ENCODE results near the gene GTF3C1. TPM values are rescaled to one million over a fixed set of nuclear protein-coding genes. Genes with fewer than 3 reads are reported as not detected.
A peak's percentile ranks its signal among the peaks of the same experiment; 100 is the strongest.

The GTF3C1 gene
- total RNA-seq, 1 experiment from 2014 or later, result 38.1 TPM

DNA sequence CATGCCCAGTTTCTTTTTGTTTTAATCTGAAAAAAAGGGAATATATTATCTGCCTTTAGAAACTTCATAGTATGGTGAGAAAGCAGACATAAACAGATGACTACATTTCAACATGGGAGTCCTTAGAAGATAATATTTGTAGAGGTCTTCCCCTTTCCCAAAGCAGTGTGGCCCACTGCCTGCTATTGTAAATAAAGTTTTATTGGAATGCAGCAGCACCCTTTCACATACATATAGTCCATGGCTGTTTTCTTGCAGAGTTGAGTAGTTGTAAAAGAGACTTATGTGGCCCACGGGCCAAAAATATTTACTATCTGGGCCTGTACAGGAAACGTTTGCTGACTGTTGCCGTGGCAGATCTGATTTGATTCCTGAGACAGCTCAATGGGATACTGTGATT is 8.7 kb upstream of the GTF3C1 start:
- no peak overlapping the region for H3K27ac Mint-ChIP-seq (ENCODE audit: low read depth, unreplicated experiment)
- no peaks in the 10 kb centered on the region for H3K27me3 Mint-ChIP-seq (ENCODE audit: insufficient read depth, unreplicated experiment)
- H3K36me3 Mint-ChIP-seq (ENCODE audit: insufficient read depth, unreplicated experiment), result peaks cover 11% of the 10 kb centered on the region
- BruUV-seq (replicated peaks), result no TSS peak
- no peaks in the 10 kb centered on the region for H3K4me1 Mint-ChIP-seq (ENCODE audit: insufficient read depth, unreplicated experiment)
- H3K9me3 Mint-ChIP-seq (ENCODE audit: unreplicated experiment), result no peaks in the 10 kb centered on the region
- no peak for DNase-seq (ENCODE audit: unreplicated experiment)
- CTCF ChIA-PET, result no interaction called here
- intact Hi-C loops (cut with micrococcal nuclease), result no loop called here
- POLR2A ChIA-PET, result interaction anchor here (0.8 to 1.0 kb wide), 2 partner anchors 8 to 11 kb away, joined by 4 to 5 read pairs; partner anchors contain the start of genes GTF3C1 and KATNIP
- H3K4me3 Mint-ChIP-seq (ENCODE audit: unreplicated experiment), result no peak overlapping the region
- TF ChIP-seq, protein P1, sequence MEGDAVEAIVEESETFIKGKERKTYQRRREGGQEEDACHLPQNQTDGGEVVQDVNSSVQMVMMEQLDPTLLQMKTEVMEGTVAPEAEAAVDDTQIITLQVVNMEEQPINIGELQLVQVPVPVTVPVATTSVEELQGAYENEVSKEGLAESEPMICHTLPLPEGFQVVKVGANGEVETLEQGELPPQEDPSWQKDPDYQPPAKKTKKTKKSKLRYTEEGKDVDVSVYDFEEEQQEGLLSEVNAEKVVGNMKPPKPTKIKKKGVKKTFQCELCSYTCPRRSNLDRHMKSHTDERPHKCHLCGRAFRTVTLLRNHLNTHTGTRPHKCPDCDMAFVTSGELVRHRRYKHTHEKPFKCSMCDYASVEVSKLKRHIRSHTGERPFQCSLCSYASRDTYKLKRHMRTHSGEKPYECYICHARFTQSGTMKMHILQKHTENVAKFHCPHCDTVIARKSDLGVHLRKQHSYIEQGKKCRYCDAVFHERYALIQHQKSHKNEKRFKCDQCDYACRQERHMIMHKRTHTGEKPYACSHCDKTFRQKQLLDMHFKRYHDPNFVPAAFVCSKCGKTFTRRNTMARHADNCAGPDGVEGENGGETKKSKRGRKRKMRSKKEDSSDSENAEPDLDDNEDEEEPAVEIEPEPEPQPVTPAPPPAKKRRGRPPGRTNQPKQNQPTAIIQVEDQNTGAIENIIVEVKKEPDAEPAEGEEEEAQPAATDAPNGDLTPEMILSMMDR (IDR thresholded peaks at IDR 0.05; ENCODE audit: unreplicated experiment), result no peak

DNA sequence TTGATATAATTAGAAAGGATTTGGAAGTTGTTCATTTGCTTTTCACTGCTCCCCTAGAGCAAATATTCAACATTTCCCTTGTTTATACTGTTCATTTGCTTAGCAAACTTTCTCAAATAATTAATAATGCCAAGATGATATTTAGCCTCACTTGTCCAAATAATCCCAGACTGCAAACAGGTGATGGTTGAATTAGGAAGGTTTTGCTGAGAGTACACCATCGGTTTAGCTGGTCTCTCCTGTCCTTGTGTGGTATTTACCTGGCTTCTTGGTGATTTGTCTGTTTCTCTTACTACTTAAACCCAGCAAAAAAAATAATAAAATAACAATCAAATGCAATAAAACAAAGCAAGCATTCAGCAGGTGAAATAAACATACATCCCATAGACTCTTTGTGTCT is 6.8 kb upstream of the GTF3C1 start:
- Mint-ChIP-seq H3K27me3 (ENCODE audit: insufficient read depth, unreplicated experiment) (no peaks in the 10 kb centered on the region), H3K4me1 (ENCODE audit: insufficient read depth, unreplicated experiment) (no peaks in the 10 kb centered on the region), H3K36me3 (ENCODE audit: insufficient read depth, unreplicated experiment) (peaks cover 11% of the 10 kb centered on the region), H3K9me3 (ENCODE audit: unreplicated experiment) (no peaks in the 10 kb centered on the region), H3K27ac (ENCODE audit: low read depth, unreplicated experiment) (no peak overlapping the region), H3K4me3 (ENCODE audit: unreplicated experiment) (no peak overlapping the region)
- intact Hi-C loops (cut with micrococcal nuclease), result no loop called here
- no peak for DNase-seq (ENCODE audit: unreplicated experiment)
- BruUV-seq (replicated peaks), result no TSS peak
- POLR2A ChIA-PET, result no interaction called here
- TF ChIP-seq, protein P1 (IDR thresholded peaks at IDR 0.05; ENCODE audit: unreplicated experiment), result no peak
- CTCF ChIA-PET, result no interaction called here

DNA sequence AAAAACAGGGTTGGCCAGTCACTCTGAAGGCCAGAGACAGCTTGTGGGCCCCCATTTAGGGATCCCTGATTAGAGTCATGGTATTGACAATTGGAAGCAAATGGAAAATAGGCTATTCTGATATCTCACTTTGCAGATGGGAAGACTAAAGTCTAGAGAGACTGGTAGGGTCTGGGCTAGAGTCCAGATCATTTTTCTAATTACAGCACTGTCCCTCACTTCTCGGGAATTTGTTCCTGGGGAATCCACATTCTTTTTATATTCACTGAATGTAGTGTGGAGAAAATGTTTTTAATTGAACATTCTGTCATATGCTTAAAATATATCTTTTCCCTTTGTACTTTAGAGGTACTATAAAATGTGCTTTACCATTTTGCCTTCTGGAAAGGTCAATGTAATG is 1.3 kb upstream of the GTF3C1 start:
- Mint-ChIP-seq H3K36me3 (ENCODE audit: insufficient read depth, unreplicated experiment) (peaks cover 15% of the 10 kb centered on the region), H3K4me3 (ENCODE audit: unreplicated experiment) (peak overlapping the region; percentile 100), H3K27ac (ENCODE audit: low read depth, unreplicated experiment) (peak overlapping the region; percentile 100), H3K4me1 (ENCODE audit: insufficient read depth, unreplicated experiment) (peaks cover 38% of the 10 kb centered on the region), H3K9me3 (ENCODE audit: unreplicated experiment) (no peaks in the 10 kb centered on the region), H3K27me3 (ENCODE audit: insufficient read depth, unreplicated experiment) (no peaks in the 10 kb centered on the region)
- intact Hi-C loops (cut with micrococcal nuclease), result no loop called here
- TF ChIP-seq, protein P1 (IDR thresholded peaks at IDR 0.05; ENCODE audit: unreplicated experiment), result no peak
- ChIA-PET CTCF (interaction anchor here (0.6 to 1.2 kb wide), 3 partner anchors 10 to 422 kb away, joined by 3 to 5 read pairs (median 3); no protein-coding TSS in a partner anchor), POLR2A (interaction anchor here (1.1 to 3.0 kb wide), 4 partner anchors 10 to 54 kb away, joined by 3 to 40 read pairs (median 10); no protein-coding TSS in a partner anchor)
- DNase-seq (ENCODE audit: unreplicated experiment), result no peak
- no TSS peak for BruUV-seq (replicated peaks)

DNA sequence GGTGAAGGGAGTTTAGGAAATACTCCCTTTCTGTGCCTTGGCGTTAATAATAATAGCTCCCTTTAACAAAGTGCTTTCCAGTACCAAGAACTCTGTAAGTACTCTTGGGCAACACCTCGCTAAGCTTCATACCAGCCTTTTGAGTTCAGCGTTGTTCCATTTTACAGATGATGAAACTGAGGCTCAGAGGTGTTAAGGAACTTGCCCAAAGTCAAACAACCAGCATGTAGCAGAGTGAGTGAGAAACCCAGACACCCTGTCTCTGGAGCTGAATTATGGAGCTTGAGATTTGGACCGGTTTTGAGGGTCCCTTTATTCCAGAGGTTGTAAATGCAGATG is 838 bp upstream of the GTF3C1 start:
- peak; percentile 3 for DNase-seq (ENCODE audit: unreplicated experiment)
- Mint-ChIP-seq H3K27ac (ENCODE audit: low read depth, unreplicated experiment) (peak overlapping the region; percentile 100), H3K9me3 (ENCODE audit: unreplicated experiment) (no peaks in the 10 kb centered on the region), H3K4me3 (ENCODE audit: unreplicated experiment) (peak overlapping the region; percentile 100), H3K4me1 (ENCODE audit: insufficient read depth, unreplicated experiment) (peaks cover 39% of the 10 kb centered on the region), H3K27me3 (ENCODE audit: insufficient read depth, unreplicated experiment) (no peaks in the 10 kb centered on the region), H3K36me3 (ENCODE audit: insufficient read depth, unreplicated experiment) (peaks cover 20% of the 10 kb centered on the region)
- TF ChIP-seq, protein P1 (IDR thresholded peaks at IDR 0.05; ENCODE audit: unreplicated experiment), result no peak
- CTCF ChIA-PET, result interaction anchor here (0.6 to 1.2 kb wide), 6 partner anchors 10 to 521 kb away, joined by 3 to 6 read pairs (median 4); no protein-coding TSS in a partner anchor
- POLR2A ChIA-PET, result interaction anchor here (0.7 to 3.0 kb wide), 9 partner anchors 8 to 226 kb away, joined by 3 to 40 read pairs (median 4); no protein-coding TSS in a partner anchor
- BruUV-seq (replicated peaks), result TSS peak; percentile 81
- intact Hi-C loops (cut with micrococcal nuclease), result loop anchor here (1.0 kb wide), 1 partner anchor 28 kb away; no protein-coding TSS in a partner anchor

Data from MCF 10A (cell line).